NAMALWA (cell line): ENCODE results near the gene MLN.

ENCODE experiments used
- DNase-seq: peaks from one replicate; pipeline ENCODE4 v3.0.0-alpha.2; 2015; ENCODE audit warnings: low spot score

MLN gene

DNA sequence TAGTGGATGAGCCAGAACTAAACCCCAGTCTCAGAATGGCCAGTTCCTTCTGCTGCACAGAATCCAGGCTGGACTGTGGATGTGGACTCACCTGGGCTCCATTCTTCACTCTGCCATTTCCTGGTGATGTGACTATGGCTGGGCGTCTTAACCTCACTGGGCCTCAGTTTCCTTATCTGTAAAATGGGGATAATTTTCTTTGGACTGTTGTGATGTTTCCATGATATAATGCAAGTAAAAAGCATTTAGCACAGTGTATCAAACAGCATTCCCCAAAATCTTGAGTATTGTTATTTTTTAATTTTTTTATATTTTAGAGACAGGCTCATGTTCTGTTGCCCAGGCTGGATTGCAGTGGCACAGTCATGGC is 51.2 kb downstream of the MLN start:
- no peak for DNase-seq

- DNase-seq, result no peak
Measured at GRCh38 chr6:33751771-33752645, 51.8 kb downstream of the MLN start.

DNA sequence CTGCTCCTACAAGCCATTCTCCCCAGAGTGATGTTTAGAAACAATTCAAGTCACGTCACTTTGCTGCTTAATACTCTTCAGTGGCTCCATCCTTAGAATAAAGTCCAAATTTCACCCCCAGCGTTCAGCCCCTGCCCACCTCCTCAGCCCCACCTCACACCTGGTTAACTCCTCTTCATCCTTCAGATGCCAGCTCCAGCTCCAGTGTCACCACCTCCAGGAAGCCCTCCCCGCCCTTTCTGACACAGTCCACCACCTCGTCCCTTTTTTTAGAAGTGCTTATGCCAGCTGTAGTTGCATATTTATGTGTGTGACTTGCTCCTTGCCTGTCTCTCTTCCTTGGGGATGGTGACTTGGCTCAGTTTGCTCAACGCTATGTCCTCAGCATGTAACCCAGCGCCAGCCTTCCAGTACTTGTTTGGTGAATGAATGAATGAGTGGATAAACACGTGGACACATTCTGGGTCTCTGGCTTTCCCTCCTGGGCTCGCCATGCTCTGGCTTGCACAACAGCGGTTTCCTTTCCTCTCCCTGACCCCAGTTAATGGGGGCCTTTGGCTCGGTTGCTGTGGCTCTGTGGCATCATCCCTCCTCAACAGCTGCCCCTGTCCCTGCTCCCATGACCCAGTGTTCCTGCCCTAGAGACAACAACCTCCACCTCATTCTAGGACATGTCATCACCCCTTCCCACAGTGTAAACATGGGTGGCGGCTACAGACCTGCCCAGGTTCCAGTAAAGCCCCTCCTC is 53.4 kb downstream of the MLN start:
- no peak for DNase-seq

- no peak for DNase-seq
Measured at GRCh38 chr6:33749401-33749800, 54.4 kb downstream of the MLN start.

DNA sequence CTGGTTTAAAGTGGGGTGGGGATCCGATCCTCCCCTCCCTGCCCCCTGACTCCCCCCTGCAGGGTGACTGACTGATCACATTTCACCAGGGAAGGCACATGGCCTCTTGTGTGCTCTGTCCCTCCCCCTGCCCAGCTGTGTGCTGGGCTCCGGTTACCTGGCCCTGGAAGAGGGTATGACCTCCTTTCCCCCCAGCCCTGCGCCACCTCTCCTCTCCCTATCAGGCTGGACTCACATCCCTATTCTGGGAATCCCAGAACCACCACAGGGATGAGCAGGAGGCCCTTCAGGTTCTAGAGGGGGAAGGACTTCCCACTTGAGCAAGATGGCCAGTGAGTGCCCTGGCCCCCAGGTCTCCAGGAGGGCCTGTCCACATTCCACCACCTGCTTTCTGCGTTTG is 55.0 kb downstream of the MLN start:
- no peak for DNase-seq

DNA sequence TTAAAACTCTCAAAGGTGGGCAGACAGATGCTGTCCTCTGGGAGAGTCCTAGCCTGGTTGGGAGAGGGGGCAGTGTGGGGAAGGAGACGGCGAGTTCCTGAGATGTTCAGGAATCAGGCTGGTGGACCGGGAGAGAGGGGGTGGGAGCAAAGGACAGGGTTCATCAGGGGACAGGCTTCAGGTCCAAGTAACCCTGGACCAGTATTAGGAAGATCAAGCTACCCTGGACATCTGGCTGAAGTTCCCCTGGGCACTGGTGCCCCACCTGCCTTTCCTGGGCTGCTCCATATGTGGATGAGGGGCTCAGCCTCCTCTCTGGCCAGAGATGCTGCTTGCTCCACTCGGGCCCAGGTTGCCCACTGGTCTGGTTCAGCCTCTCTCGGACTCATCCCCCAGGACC is 56.0 kb downstream of the MLN start:
- DNase-seq, result no peak

DNA sequence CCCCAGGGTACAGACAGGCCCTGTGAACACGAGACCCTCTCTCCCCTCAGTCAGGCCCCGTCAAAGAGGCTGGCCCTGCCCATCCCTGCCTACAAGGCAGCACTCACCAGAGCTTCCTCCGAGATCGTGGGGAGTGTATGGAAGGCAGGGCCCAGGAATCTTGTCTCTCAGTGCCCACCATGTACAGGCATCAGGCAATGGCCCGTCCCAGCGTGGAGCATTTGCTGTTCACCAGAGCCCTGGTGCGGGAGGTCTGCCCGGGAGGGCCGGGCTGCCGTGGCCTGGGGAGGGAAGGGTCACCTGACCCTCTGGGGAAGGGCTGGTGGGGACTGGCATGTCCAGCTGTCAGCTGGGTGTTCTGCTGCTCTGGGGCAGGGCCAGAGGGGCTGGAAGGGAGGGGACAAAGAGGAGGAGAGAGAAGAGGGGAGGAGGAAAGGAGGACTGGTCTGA is 57.1 kb downstream of the MLN start, which contains the start of gene IP6K3:
Gene IP6K3 (minus strand): TSS at position 255 of the 450 bp plus-strand sequence. CDS start 11,429 bp downstream, outside the sequence.
- no peak for DNase-seq

- DNase-seq, result no peak
Measured at GRCh38 chr6:33746036-33746600, 57.7 kb downstream of the MLN start.

DNA sequence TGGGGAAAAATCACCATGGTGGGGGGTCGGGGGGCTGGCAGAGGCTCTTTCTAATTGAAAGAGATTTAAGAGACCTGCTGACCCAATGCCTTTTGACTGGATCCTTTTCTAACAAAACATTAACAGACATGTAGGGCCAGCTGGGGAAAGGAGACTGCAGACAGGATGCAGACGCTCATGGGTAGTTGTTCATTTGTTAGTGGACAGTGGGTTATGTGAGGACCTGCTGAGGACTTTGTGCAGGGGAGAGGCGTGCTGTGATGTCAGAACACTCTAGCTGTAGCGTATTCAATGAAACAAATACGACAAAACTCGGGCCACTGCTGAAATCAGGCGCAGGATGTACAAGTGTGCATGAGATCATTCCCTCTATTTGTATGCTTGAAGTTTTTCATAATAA is 58.3 kb downstream of the MLN start:
- no peak for DNase-seq

- DNase-seq, result no peak
Measured at GRCh38 chr6:33744895-33745546, 58.8 kb downstream of the MLN start.
